HG03280 (cell line): ENCODE results near the gene RPSA.
A peak's percentile ranks its signal among the peaks of the same experiment; 100 is the strongest.
"Not testable (repeated sequence)": the region's sequence is repeated elsewhere in the genome, so short reads cannot be mapped to it uniquely, and the experiment has no call there.

Experiments
- ATAC-seq: cut with Tn5 transposase; IDR thresholded peaks from one replicate; pipeline ENCODE4 v1.9.1; 2021; ENCODE audit warnings: mild to moderate bottlenecking, moderate library complexity; ENCODE audit not compliant: unreplicated experiment

RPSA gene

DNA sequence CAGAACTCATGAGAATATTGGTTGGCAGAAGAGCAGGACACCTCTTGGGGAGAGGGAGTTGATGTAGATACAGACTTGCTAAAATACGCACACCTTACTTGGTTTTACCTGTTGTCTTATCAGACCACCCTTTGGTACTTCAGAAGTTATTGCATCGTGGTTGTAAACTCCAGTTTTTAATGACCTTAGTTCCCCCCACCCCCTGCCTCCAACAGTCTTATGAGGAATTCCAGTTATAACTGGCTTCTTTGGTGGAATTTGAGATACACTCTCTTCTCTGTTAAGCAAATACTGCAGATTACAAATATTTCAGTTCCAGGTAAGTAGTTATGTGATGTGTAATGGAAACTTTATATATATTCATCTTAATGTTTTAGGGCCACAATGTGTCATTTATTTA is 18.4 kb upstream of the RPSA start:
- no peak for ATAC-seq

GRCh38 chr3:39388741-39389248 is 17.7 kb upstream of the RPSA start:
- ATAC-seq: peak; percentile 65

DNA sequence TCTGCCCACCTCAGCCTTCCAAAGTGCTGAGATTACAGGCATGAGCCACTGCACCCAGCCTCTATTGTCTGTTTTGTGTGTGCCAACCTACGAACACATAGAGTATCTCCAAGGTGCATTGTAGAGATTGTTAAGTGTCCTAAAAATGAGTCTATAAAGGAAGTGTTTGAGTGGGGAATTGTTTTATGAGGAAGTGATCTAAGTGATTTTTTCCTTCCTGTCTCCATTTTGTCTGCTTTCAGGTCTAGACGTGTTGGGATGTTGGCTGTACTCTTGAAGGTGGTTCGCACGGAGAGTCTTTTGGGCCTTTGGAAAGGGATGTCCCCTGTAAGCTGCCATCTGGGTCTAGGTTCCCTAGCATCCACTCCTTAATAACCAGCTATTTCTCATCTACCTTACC is 16.3 kb upstream of the RPSA start:
- ATAC-seq: no peak

DNA sequence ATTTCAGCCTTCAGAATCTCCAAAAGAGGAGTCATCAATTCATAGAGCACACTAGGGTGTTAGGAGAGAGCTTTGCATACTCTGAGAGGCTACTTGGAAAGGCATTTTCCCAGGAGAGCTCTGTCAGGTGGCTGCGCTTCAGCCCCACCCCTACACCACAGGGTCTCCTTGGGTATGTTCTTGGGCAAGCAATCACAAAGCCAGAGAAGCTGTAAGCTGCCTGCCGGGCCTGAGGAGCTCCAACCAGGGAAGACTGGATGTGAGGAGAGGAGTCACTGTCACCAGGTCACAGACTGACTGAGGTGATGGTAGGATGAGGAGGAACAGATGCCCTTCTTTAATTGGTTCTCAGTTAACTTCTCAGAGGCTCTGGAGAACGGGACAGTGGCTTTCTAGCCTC is 9.8 kb upstream of the RPSA start:
- no peak for ATAC-seq

DNA sequence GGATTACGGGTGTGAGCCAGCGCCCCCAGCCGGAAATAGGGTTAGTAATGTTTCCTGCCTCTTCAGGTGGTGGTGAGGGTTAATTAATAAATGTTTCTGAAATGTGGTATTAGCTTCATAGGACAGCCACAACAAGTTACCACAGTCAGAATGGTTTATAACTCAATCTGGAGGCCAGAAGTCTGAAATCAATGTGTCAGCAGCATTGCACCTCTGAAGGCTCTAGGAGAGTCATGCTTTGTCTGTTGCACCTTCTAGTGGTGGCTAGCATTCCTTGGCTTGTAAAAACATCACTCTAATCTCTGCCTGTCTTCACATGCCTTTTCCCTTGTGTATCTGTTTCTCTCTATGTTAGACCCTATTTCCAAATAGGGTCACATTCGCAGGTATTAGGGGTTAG is 7.8 kb upstream of the RPSA start:
- no peak for ATAC-seq

GRCh38 chr3:39401983-39402382 is 4.5 kb upstream of the RPSA start:
- ATAC-seq: no peak

GRCh38 chr3:39404943-39405686 is 1.4 kb upstream of the RPSA start:
- ATAC-seq: no peak

GRCh38 chr3:39405687-39406367 is 693 bp upstream of the RPSA start:
- no peak for ATAC-seq

GRCh38 chr3:39407259-39407629 is 724 bp downstream of the RPSA start:
- no peak for ATAC-seq

- ATAC-seq: no peak
These were observed 1.4 kb downstream of the RPSA start for GRCh38 chr3:39407773-39408492.

GRCh38 chr3:39408493-39409372 is 2.2 kb downstream of the RPSA start:
- ATAC-seq: no peak

DNA sequence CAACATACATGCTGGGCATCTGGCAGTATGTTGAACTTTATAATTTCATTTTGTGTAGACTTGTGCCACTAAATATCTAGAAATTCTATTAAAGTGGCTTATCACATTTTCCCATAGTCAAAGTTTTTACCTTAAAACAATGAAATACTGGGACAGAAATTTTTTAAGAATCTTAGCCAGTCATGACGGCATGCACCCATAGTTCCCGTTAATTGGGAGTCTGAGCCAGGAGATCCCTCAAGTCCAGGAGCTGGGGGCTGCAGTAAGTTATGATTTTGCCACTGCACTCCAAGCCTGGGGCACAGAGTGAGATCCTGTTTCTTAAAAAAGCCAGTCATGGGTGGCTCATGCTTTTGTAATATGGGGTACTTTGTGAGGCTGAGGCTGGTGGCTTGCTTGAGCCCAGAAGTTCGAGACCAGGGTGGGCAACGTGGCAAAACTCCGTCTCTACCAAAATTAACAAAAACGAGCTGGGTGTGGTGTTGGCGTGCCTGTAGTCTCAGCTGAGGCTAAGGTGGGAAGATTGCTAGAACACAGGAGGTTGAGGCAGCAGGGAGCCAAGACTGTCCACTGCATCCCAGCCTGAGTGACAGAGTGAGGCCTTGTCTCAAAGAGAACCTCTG is 3.1 kb downstream of the RPSA start:
- ATAC-seq: no peak

- no peak for ATAC-seq
These were observed 4.4 kb downstream of the RPSA start for GRCh38 chr3:39410893-39411292.

DNA sequence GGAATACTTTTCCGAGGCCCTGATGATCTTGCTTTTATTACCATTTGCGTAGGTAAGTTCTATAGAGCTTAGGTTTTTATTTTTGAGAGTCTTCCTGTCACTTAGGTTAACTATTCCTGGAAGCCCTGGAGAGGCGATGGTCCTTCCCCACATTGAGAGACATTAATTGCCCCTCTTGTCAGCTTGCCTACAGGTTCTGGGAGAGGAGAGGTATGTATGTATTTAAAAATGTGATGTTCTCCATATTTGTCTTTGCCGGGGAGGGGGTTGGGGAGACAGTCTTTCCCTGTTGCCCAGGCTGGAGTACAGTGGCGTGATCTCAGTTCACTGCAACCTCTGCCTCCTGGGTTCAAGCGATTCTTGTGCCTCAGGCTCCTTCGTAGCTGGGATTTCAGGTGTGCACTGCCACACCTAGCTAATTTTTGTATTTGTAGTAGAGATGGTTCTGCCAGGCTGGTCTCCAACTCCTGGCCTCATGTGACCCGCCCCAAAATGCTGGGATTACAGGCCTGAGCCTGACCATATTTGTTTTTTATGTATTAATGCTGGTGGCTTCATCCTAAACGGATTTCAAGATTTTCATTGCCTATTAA is 6.2 kb downstream of the RPSA start:
- no peak for ATAC-seq

DNA sequence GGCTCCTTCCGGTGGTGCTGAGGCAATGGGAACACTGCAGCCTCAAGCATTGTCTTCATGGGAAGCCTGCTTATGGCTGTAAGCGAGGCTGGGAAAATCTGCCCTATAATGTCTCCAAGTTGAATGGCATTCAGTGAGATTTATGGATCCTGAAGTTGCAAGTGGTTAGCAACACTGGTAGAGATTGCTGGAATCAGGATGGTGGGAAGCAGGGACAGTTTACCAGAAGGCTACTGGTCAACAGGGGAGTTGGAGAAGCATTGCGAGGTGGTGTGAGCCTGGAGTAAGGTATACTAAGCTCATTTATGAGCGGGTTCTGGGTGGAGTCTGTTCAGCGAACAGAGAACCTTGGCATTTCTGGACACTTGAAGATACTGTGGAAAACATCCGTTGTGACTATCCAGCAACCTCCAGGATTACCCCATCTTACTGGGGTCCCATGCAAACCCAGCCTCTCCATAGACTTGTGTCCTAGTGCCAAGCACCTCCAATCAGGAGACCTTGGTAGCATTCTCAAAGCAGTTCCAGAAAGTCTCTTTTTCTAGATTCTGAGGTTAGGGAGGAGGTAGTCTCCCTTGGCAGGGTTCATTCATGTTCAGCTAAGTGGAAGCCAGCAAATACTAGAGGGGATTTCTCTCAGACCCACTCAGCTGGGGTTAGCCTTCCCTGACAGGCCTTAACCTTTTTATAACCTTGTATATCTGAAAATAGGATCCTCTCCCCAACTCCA is 7.3 kb downstream of the RPSA start:
- ATAC-seq: no peak

- no peak for ATAC-seq
These were observed 7.9 kb downstream of the RPSA start for GRCh38 chr3:39414421-39414907.

- not testable (repeated sequence) for ATAC-seq
These were observed 8.8 kb downstream of the RPSA start for GRCh38 chr3:39415302-39415701.

GRCh38 chr3:39415983-39416382 is 9.5 kb downstream of the RPSA start:
- no peak for ATAC-seq

GRCh38 chr3:39416998-39417397 is 10.5 kb downstream of the RPSA start:
- ATAC-seq: not testable (repeated sequence)
